NCI-H526 treated with DMSO at 0.1 percent for 48 hours (cell line): Measurements from ENCODE around the gene GRAMD1B.

Source experiments
- DNase-seq: peaks from one replicate; lab custom pipeline; 2025; lab: John Stamatoyannopoulos, UW

Gene GRAMD1B

DNA sequence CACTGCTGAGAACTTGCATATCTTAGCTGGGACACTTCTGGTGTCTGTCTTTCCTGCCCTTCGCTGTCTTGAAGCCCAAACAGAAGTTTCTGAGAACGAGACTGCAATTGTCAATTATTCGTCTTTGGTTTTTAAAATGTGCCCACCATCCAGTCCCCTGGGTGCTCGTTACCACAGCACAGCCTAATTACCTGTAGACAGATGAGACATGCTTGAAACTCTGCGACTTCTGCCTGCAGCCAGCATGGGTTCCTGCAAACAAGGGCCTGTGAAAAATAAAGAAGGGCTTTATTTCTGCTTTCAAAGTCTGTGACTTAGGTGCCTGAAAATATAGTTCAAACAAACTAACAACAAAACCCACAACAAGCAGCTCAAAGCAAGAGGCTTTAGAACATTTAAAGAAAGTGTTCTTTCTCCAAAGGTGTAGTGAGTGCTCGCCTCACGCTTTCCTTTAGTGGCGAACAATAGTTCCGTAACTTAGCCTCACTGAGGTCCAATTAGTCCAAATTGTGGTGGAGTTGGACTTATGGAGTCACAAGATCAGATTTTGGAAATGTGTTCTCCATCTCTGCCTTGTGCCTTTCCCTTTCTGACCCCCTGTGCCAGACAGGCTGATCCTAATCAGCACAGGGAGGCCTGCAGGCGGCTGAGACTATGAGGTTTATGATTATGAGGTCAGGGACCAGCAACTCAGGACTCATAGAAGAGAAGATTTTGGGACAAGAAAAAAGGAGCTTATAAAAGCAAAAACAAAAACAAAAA is 20.4 kb upstream of the GRAMD1B start:
- DNase-seq: no peak

DNA sequence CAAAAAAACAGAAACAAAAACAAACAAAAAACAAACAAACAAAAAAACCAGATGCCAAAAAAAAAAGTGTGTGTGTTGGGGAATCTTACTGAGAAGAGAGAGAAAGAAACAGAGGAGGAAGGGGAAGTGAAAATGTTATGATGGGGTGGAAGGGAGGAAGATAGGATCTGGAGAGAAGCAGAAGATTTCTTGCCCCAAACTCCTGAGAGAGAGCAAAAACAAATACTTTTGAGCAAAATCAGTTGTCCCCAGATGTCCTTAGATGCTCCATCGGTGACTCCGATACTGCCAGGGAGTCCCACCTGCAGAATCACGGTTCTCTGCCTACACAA is 19.9 kb upstream of the GRAMD1B start:
- DNase-seq: no peak

DNA sequence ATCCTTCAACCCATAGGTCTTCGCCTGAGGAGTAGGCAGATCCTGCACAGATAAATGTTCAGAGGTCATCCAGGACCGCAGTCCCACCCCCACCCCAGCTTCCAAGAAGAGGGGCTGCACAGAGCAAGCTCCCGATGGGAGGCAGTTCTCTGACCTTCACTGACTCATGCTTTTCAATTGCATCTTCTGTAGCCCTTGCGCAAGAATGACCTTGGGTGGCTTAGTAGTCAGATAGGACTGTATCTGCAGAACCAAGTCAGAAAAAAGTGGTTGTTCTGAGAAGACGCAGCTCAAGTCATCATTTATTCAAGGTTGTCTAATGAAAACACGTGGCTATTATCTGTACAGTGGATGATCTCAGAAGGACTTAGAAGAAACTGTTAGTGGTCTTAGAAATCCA is 16.4 kb upstream of the GRAMD1B start:
- no peak for DNase-seq

DNA sequence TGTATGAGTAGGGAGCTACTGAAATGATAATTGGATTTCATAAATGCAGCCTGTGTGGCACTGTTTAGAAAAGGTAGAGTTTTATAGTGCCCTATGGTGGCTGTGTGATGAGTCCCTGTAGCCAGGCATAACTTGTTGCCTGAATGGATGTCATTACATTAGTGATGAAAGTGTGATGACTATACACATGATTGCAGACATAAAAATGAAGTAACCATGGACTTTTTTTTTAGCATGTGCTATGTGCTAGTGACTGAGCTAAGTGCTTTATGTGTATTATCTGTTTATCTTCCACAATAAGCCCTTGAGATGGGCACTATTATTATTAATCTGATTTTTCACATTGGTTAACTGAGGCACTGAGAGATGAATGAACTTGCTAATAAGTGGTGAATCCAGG is 13.5 kb upstream of the GRAMD1B start:
- DNase-seq: no peak

DNA sequence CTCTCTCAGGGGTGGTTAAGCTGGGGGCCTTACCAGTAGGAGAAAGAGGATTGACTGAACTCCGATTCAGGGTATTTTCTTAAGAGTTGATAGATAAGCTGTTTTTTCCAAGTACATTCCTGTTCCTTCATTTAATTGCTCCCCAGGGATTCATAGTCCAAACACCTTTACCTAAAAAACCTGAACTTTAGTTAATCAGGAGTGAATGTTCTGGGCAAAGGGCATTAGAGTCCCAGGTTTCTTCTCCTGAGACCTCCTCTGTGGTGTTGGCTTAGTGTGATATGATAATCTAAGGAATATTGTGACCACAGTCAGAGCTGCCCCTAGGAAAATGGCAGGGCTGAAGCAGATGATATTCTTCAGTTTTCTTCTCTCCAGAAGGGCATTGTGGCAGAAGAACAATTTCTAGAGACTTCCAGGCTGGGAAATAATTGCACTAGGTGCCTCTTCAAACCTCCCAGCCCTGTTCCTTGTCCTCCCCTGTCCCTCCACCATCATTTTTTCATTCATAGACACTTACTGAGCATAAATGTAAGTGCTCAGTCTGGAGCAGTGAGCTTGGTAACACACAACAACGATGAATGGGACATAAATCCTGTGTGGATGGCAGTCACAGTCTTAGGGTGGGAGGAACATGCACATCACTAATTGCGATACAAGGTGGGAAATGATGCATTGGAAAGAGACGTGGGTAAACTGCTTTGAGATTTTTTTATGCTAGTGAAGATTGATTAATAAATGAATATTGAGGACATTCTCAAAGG is 11.5 kb upstream of the GRAMD1B start:
- no peak for DNase-seq

DNA sequence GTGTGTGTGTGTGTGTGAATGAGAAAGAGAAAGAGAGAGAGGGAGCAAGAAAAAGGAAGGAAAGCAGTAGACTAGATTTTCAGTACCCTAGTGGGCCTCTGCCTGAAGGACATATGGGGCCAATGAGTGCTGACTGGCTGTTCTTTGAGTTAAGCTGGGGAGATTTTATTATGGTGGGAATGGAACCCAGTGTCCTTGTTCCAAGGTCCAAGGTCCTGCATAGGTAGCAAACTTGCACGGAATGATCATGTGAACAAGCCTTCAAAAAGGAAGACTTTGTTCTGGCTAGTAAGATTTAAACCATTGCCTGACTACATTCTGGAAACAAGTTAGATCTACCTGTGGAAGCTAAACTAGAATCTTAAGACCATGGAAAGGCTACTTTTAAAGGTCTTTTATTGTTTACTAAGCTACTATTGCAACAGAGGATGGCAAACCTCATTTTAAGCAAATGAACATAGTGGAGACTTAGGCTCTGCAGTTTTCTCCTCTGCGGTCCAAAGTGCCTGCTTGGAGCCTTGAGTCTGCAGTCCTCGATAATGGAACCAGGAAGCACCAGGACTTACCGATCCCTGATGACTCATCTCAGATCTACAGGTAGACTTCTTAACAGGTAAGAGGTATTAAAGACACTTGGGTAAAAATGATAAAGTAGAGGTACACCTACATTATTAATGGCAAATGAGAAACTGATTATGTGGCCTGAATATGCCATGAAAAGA is 10.2 kb upstream of the GRAMD1B start:
- no peak for DNase-seq

DNA sequence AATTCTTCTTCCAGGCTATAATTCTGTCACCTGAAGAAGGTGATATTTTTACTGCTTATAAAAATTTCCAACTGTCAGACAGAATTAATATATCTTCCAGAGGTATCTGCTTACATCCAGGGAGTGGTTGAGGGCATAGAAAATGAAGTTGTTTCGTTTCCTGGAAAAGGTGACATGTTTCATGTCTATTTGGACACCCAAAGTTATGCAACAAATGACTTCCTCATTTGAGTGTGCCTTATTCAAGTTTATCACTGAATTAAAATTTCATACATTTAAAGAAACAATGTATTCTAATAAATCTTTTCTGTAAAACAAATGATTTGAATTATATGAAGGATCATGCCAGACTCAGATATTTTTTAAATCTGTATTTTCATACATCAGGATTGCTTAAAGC is 8.5 kb upstream of the GRAMD1B start:
- DNase-seq: no peak

DNA sequence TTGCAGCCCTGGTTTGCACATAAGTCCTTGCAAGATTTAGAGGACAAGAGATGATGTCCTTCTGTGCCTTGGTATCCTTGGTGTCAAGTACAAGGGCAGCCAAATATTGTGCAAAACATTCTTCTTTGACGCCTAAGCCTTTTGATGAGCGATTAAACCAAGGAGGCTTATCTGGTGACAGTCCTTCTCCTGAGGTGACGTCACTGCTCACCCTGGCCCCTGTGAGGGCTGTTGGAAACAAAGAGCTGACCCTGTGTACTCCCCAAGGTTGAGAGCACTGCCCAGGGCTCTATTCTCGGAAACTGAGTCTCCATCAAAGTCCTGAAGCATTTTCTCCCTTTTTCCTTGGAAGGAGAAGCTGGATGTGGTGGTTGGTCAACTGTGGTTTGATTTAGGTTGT is 4.7 kb upstream of the GRAMD1B start:
- DNase-seq: no peak

DNA sequence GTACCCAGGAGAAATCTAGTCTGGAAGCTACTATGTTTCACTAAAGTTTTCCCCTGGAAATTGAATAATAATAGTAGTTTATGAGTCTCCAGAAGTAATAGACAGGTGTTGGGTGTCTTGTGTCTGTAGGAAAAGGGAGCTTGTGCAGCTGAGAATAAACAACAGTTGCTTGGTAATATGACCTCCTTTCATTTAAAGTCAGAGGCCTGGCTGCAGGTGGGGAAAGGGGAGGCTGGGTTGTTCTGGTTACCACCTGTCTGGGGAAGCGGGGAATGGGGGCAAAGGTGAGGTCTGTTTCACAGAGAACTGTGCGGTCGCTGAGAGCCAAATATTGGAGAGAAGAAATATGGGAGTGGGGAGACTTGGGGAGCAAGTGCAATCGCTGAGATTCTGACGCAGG is 3.3 kb upstream of the GRAMD1B start:
- peak; percentile 85 for DNase-seq

DNA sequence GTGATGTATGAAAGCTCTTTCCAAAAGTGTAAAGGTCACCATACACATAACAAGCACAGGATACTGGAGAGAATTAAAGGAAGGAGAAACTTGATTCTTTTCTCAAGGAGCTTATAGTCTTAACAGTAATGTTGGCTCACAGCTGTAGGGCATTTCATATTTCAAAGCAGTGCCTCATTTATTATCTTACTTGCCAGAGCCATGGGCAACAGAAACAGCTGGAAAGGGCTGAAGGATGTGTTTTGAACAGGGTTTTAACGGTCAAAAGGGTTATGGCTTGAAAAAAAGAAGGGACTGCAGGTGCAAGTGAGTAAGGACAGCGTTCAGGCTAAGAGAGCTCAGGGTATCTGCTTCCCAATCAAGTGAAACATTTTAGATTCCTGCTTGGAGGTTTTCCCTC is 2.7 kb upstream of the GRAMD1B start:
- no peak for DNase-seq

DNA sequence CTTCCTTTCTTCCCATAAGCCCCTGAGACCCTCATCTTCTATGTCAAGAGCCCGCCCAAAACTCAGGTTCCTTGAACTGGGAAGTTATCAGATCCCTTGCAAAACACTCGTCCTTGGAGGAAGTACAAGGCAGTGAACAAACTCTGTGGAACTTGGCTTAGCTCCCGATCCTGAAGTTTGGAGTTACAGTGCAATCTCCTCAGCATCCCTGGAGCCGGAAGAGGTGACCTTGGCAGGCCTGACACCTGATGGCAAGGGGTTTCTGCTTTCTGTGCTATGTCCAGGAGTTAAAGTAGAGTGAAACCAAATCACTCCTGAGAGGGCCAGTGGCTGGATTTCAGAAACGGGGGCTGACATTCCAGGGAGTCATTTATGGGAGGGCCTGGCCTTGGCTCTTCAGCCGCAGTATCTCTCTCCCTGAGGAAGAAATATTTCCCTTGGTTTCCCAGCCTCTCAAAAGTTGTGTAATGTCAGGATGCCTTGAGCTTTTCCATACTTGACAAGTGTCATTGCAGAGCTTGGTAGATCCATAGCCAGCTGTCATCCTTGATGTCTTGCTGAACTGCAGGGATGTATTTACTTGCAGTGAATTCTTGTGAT is 1.9 kb upstream of the GRAMD1B start:
- no peak for DNase-seq

DNA sequence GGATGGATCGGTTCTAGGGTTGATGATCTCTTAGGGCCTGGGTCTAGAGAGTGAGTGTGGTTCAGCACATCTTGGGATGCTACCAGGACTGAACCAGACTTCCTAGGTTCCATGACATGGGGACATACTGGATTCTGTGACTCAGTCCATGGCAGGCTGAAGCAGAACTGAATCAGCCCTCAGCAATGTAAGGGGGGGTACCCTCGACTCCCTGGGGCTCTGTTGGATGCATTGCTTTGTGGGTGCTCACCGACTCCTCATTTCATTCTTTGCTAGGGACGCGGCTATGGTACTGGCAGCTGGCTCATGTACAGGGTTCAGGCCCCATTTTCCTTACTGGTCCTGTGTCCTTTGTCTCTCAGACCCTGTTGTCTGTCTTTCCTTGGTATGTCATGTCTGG is 733 bp upstream of the GRAMD1B start:
- DNase-seq: no peak

DNA sequence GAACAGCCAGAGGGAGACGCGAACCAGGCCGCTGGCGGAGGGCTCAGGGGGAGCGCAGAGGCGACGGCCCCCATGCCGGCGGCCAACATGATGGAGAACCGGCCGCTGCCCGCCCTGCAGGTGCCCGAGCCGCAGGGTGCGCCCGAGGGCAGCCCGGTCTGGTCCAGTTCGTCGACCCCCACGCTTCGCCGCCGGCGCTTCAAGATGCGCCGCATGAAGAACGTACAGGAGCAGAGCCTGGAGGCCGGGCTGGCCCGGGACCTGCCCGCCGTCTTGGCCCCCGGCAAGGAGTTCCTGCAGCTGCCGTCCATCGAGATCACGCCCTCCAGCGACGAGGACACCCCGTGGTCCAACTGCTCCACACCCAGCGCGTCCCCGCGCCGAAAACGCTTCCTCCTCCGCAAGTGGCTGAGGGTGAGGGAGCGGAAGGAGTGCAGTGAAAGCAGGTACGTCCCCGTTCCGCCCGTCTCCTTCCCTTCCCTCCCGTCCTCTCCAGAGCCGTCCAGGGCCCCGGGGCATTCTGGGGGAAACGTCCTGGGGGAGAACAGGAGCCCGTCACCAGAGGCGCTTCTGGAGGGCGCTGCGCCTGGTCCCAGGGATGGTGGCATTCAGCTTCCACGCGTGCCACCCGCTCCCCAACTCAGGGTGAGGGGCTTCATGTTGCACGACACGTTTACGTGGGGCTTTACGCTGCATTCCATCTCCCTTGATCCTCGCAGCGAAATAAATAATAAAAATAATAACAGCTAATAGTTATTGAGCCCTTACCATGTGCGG is 840 bp downstream of the GRAMD1B start:
- no peak for DNase-seq

DNA sequence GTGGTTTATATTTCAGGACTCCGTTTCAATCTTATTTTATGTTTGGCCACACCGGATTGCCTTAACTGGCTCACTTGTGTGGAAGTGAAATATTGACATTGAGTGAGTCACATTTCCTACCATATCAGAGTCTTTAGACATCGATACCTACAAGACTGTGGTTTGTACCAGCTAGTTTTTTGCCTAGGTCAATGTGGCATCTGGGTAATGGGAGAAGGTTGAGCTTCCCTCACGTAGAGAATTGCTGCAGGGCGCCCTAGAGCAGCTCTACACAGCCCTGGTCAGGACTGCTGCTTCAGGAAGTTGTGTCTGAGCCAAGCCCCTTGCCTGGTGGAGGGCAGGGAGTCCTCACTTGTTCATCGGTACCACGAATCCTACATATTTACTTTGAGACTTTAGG is 1.6 kb downstream of the GRAMD1B start:
- DNase-seq: no peak

DNA sequence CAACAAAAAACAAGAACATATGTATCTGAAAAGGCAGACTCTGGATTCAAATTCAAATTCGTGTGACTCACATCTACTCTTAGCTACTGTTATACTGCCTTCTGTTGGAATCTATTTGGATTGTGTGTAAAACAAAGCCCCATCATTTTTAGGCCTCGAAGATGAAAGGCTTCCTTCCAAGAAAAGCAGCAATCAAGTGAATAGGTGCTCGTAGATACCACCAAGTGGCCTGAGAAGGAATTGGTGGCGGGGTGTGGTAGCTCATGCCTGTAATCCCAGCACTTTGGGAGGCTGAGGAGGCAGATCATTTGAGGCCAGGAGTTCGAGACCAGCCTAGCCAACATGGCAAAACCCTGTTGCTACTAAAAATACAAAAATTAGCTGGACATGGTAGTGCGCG is 4.2 kb downstream of the GRAMD1B start:
- DNase-seq: no peak

DNA sequence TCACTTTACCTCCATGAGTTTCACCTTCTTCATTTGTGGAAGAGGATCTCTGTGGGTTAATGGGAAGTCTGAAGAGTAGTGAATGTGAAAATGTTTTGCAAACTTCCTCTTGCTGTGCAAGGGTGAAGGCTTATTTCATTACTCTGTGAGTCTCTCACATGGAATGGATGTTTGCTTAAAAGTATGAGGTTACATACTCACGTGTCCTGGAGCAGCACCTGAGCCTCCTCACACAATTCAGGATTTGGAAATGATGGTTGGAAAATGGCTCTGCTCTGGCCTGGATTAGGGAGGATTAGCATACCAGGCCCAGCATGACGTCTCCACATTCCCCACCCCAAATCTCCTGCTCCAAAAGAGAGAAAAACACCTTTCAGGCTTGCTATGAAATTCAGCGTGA is 4.8 kb downstream of the GRAMD1B start:
- no peak for DNase-seq

DNA sequence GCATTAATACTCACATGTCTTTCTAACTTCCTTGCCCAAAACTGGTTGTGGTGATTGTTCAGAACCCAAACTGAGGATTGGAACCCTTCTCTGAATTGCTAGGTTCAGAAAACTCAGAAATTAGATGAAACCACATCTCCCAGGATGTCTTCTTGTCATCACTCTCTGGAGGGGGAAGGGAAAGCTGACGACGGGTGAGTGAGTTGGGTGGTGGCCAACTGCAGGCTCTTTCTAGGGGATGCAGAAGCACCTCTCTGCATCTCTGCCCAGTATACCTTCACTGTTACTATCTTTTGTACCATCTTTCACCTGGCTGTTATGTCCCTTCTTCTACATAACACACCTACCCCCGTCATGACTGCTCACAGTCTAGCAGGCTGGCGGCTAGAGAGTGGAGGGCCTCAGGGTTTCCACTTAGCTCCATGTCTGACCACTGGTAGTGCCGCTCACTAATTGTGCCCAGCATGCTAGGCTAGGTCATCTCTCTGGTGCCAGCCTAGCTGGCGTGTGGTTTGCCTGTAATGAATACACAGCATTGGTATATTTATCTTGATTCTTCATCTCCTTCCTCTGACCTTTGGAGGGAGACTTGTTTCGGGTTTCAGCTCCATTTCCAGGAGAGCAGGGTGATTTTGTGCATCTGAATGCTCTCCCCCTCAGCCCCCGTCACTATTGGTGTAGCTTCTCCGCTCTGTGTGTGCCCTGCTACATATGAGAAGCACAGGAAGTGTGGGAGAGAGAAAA is 7.3 kb downstream of the GRAMD1B start:
- DNase-seq: no peak

DNA sequence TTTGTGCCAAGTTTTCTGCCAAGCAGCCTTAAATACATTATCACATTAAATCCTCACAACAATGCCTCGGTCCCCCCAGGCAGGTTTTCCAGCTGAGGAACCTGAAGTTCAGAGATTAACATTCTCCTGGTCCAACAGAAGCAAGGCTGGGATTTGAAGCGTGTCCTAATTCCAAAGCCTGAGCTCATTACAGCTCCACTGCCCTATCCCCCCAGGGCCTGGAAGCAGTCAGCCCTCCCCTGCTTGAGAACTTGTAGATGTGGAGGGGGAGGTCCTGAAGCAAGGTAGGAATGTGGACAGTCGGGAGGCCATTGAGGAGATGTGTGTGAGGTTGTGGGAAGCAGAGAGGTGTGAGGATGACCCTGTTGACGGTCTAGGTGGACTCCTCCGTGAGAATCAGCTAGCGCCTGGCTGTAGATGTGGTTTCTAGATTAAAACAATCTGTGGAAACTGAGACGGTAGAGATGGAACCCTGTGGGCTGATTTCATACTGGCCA is 8.1 kb downstream of the GRAMD1B start:
- no peak for DNase-seq

DNA sequence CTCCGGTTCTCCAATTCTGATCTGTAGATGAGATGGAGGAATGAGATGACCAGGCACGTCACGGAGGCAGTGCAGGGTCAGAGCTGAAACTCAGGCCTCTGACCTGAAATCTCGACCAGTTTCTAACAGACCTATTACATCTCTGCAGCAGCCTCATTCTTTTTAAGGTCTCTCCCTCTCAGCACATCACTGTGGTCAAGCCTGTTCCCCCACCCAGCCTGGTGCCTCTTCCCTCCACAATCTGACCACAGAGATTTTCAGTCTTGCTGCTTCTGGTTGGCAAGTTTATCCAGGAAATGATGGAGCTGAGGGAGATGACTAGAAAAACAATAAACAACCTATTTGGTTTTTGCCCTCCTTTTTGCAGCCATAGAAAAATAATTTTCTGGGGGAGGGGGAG is 9.5 kb downstream of the GRAMD1B start:
- no peak for DNase-seq

DNA sequence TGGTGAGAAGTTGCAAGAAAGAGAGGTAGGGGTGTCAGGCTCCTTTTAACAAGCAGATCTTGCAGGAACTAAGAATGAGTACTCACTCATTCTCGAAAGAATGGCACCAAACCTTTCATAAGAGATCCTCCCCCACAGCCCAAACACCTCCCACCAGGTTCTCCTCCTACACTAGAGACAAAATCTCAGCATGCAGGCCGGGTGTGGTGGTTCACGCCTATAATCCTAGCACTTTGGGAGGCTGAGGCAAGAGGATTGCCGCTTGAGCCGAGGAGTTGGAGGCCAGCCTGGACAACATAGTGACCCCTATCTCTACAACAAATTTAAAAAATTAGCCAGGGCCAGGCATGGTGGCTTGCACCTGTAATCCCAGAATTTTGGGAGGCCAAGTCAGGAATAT is 11.1 kb downstream of the GRAMD1B start:
- no peak for DNase-seq
